Inflammatory macrophage treated with lipopolysaccharide for 4 hours (primary cell): ENCODE data around the gene CAPN3.

Experiments
- DNase-seq: peaks from one replicate; pipeline ENCODE4 v3.0.0-alpha.2; 2020

CAPN3 gene

DNA sequence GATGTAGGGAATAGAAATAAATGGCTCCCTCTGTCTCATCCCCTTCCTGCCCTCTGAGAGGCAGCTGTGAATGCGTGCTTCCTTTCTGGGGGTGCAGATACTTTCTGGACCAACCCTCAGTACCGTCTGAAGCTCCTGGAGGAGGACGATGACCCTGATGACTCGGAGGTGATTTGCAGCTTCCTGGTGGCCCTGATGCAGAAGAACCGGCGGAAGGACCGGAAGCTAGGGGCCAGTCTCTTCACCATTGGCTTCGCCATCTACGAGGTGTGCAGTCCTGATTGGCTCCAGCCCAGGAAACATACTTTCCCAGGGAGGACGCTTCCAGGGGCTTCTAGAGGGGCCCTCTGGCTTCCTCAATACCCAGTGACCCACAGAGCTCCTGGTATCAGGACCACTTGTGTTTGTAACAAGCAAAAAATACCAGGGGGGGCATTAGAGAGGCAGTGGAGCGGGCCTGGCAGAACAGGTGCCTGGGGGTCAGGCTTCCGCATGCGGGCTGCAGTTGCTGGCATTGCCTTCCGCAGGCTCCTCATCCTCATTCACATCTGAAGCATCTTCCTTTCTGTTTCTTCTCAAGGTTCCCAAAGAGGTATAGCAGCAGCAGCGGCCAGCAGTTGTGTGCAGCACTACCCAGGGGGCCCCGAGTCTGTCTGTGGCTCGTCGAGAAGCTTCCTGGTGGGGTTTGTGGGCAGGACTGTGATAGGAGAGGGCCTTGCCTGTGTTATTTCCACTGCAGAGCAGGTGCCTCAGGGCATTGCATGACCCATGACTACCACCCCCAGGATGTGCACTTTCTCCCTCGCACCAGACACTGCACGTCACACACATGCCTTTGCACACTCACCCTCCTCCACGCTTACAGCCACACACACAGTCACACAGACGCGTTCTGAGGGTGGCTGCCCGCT lies 42.5 kb downstream of the CAPN3 start:
- no peak for DNase-seq

DNA sequence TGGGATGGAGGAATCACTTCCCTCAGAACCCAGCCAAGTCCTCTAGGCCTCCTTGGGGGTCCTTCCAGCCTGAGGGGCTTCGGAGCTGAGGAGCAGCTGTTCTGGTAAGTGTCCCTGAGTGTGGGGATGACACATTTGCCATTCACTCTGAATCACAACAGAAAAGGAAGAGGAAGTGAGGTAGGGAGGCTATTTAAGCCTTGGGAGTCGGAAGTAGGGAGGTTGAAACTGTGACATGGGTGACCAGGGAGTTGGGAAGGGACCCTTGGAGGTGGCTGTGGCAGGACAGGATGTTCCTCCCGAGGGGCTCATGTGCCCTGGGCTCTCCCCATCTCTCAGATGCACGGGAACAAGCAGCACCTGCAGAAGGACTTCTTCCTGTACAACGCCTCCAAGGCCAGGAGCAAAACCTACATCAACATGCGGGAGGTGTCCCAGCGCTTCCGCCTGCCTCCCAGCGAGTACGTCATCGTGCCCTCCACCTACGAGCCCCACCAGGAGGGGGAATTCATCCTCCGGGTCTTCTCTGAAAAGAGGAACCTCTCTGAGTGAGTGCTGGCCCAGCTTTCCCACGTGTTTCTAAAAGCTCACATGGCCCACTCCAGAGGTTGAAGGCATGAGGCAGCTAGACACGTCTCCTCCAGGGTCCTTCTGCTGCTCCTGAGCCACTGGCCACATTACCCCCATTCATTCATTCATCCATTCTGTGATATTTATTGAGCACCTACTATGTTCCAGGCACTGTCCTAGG lies 43.3 kb downstream of the CAPN3 start:
- peak; percentile 70 for DNase-seq

DNA sequence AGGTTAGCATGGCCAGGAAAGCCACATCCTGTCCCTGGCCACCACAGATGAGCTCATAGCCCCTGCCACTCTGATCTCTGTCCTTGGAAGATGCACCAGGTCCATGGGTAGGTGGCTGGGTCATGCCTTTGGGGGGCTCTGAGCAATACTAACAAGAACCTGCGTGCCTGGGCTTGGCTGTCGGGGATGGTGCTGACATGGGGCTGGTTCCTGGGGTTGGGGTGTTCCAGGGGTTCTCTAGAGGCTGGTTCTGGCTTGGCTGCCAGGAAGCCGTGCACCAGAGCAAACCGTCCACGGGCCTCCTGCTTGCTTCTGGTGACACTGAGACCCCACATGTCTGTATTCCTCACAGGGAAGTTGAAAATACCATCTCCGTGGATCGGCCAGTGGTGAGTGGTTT lies 44.1 kb downstream of the CAPN3 start:
- no peak for DNase-seq

DNA sequence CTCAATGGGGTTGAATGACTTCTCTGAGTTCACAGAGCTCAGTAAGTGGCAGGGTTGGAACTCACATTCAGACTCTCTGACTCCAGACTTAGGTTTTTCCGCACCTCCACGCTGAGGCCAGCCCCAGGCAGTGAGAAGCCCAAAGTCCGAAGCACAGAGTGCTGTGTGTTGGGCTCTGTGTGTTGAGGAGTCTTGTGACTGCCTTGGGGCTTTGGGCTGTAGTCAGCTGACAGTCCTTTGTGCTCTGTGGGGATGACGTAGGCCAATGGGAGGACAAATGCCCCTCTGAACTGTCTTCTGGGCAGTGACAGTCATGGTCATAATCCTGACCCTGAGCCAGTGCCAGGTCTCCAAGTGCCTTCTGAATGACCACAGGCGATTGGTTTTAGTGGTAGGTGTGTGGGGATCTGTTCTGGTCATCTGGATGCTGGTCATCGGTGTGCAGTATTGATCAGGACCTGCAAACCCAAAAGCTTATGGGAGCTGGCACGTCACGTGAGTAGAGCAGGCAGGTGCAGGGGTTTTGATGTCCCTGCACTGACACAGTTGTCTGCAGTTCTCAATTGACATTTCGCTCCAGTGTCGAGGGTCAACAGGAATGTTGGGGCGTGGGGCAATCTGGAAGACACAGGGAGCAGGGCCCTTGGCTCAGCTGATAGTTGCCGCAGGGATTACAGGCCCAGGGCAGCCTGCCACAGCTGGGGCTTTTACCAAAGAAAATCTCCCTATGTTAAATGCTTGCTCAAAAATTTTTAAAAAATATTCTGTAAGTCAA lies 45.3 kb downstream of the CAPN3 start:
- no peak for DNase-seq

DNA sequence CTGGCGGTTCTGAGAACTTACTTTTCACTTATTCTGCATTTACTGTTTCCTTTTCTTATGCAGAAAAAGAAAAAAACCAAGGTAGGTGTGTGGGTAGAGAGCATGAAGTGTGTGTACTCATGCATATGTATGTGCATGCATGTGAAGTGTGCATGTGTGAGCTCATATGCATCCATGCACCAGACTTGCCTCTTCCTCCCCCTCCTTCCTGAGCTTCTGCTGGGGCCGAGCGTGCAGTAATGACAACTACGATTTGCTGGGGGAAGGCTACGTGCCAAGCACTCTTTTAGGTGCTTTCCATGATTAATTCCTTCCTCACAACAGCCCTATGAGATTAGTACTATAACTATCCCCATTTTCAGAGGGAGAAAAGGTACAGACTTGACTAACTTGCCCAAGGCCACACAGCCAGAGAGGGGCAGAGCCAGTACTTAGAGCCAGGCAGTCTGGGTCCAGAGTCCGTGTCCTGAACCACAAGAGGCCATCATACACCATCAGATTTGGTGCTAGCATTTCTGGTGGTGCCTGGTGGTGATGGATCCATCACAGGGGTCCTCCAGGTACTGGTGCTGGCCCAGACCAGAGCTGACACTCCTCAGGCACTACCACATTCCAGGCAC lies 46.7 kb downstream of the CAPN3 start:
- no peak for DNase-seq

DNA sequence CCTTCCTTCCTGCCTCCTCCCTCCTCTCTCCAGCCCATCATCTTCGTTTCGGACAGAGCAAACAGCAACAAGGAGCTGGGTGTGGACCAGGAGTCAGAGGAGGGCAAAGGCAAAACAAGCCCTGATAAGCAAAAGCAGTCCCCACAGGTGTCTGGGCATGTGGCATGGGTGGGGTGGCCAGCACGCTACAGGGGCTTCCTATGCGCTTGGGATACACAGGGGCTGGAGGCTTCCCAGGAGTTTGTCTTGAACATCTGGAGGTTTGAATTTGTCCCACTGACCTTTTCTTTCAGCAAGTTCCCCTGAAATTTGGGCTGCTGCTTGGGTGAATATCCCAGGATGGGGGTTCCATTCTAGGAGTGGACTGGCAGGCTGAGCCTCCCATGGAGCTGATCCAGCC lies 48.9 kb downstream of the CAPN3 start:
- DNase-seq: no peak

DNA sequence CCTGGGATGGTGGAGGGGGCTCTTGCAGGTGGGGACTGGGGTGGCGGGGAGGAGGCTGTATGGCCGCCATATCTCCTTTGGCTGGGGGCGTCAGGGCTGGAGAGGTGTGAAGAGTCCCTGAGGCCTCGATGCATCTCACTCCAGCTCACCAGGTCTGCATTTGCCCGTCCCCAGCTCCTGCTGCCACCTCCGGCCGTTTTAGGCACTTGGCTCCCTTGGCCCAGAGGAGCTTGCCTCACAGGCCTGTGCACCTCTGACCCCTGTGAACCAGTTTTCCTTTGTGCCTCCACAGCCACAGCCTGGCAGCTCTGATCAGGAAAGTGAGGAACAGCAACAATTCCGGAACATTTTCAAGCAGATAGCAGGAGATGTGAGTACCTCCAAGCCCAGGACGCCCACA lies 49.7 kb downstream of the CAPN3 start:
- no peak for DNase-seq

DNA sequence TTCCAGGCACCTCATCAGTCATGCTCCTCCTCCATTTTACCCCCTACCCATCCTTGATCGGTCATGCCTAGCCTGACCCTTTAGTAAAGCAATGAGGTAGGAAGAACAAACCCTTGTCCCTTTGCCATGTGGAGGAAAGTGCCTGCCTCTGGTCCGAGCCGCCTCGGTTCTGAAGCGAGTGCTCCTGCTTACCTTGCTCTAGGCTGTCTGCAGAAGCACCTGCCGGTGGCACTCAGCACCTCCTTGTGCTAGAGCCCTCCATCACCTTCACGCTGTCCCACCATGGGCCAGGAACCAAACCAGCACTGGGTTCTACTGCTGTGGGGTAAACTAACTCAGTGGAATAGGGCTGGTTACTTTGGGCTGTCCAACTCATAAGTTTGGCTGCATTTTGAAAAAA lies 52.6 kb downstream of the CAPN3 start:
- DNase-seq: no peak

DNA sequence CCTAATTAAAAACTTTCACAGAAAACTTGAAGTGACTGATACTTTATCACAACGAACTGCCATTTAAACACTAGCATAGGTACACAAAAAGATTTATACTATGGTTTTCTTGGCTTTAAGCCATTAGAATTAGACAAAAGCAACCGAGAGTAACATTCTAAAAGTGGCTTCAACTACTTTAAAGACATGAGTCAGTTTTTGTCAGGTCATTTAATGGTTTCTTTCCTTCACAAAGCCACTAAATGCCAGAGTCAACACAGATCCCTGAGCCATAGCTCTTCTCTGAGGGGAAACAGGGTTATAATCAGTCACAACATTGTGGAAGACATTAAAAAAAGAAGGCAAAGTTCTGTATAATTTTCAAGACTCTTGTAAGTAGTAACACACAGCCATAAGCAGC lies 54.6 kb downstream of the CAPN3 start:
- DNase-seq: no peak

DNA sequence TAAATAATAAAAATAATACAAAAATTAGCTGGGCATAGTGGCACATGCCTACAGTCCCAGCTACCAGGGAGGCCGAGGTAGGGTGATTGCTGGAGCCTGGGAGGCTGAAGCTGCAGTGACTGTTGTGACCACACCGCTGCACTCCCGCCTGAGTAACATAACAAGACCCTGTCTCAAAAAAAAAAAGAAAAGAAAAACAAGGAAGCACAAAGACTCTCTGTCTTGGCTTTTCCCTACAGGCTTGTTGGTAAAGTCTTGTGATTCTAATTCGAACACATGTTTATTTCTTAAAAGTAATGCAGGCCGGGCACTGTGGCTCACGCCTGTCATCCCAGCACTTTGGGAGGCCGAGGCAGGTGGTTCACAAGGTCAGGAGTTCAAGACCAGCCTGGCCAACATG lies 60.1 kb downstream of the CAPN3 start:
- no peak for DNase-seq

DNA sequence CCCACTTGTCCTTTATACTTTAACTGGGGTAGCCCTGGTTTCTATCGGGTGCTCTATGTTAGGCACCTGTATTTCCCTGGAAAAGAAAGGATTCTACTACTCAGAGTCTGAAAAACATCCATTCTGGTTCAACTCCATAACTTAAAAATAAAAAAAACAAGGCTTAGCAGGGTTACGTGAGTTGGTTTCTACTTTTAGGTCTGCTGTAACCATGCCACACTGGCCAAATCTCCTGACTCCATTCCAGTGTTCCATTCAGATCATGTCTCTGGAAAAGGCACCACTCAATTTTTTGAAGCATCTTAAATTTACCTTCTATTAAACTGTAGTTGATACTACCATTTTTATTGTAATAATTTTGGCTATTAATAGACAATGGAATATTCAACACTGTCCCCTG lies 62.1 kb downstream of the CAPN3 start:
- DNase-seq: no peak

DNA sequence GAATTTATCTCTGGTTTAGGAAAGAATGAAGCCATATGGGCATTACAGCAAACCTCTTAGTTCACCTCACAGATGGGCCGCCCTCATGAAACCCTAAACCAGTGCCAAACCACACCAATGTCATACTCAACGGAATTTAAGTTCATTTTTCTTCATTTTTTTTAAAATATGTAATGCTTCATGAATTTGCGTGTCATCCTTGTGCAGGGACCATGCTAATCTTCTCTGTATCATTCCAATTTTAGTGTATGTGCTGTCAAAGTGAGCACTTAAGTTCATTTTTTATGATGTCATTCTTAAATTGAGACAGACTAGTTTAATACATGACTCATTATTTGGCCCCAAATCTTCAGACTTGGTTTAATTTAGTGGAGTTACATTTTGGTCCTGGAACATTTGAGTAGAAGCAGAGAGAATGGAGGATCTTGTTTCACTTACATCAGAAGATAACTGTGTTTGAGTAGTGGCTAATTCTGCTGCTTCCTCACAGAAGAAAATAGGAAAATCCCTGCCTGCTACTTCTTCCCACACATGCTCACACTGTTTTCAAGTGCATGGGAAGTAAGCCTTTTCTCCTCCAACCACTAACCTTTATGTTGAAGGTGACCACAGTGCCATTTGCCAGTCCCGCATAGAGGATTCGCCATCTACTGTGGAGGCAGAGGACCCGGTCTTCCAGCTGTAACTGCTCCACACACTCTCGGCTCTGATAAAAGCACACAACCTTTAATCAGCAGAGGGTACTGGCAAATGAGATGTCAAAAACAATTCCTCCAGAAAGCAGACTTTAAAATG lies 68.3 kb downstream of the CAPN3 start:
- peak; percentile 2 for DNase-seq

DNA sequence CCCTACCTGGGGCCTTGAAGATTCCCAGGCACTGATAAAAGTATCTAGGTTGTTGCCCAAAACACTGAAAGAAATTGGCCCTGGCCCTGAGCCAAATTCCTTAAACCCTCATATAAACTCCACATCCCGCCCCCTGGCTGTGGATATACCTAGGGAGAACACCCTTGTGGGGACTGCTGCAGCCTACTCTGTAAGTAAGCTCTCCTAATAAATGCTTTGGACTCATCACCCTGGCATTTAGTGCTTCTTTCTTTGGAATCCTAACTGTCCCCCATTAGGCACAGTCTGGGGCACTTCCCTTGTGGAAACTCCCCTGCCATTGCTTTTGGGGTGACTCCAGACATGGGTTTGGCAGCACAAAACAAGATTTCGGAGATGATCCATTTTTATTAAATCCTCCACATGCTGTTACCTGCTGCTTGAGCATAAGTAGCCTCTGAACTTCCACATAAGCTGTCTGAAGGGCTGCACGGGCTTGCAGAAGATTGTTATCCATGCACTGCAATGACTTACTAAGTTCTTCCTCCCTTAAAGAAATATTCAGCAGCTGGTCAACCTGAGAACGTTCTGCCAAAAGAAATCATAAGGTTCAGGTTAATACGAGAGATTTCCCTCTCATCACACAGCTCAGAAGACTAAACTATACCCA lies 85.2 kb downstream of the CAPN3 start:
- DNase-seq: no peak

DNA sequence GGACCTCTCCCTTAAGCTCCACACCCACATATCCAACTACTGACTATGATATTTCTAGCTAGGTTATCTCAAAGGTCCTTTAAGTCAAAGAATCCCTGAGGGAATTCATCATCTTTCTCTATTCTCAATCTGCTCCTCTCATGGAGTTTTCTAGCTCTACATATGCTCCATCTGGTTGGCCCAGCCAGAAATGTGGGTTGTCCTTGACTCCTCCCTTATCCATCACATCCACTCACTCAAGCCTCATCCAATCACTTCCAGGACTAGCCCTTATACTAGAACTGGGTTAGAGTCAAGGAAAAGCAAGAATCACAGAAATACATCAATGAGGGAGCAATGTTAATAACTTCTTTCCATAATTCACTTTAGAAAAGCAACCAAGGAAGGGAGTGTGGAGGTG lies 86.2 kb downstream of the CAPN3 start:
- no peak for DNase-seq

DNA sequence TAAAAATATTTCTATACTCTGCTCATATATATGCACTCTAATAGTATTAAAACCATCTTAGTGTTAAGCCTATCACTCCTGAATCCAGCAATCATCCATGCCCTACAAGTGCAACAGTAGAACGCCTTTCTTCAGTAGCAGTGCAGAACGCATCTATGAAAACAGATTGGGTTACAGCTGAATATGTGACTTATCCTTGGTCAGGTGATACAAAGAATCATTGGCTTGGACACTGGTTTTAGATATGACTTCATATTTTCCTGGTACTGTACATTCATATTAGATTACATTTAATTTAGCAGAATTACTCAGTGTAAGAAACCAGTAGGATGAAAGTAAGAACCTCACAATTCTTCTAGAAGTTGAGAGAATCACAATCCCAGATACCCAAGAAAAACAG lies 88.3 kb downstream of the CAPN3 start:
- no peak for DNase-seq

DNA sequence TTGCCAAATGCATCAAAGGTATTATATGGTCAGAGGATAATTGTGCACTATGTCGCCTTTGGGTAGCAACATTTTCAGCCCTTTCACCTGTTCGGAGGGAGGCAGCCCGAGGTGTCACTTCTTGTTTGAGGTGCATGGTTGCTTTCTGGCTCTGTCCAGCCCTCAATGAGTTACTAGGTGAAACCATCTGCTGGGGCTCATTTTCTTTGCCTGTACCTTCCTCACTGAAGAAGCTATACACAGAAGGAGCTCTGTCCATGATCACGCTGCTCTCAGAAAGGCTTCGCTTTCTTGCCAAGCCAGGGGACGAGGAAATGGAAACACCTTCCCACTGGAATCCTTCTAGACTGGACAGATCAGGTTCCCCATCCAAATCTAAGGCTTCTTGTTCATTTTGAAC lies 89.0 kb downstream of the CAPN3 start:
- DNase-seq: no peak

DNA sequence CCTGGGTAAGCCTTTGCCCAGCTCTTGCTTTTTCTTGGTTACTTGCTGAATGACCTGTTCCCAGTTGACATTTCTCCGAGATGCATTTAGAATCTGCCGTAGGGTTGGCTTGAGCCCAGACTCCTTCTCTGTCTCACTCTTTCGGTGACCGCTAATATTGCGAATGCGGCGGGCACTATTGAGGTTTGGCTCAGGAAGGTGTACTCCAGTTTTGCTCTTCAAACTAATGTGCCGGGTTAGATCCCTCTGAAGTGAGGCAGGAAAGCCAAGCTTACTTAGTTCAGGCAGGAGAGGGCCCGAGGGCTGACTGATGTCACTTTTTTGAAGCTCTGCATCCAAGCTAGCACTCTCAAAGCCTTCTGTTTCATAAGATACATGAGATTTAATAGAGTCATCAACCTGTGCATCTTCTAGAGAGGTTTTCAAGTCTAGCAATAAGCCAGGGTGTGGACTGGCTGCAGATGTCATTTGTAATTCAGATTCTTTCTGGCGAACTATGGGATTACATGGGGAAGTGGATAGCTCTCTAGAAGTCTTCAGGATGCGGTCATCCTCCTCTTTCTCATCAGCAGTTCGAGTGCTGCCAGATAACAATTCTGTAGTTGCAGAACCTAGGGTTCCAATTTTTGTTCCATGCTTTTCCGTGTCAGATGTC lies 90.6 kb downstream of the CAPN3 start:
- no peak for DNase-seq

DNA sequence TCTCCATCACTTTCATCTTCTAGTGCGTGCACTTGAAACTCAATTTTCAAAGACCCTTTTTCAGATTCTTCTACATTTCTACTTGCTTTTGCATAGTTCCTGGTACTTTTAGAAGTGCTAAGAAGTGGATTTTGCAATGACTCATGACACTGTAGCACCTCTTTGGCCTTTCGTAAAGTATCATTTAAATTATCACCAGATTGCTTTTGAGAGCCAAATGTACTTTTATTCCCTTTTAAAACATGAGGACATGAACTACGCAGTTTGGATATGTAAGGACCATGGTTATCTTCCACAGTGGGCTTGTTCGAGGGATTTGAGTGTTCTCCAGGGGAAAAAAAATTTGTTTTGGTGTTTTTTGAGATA lies 91.1 kb downstream of the CAPN3 start:
- no peak for DNase-seq

DNA sequence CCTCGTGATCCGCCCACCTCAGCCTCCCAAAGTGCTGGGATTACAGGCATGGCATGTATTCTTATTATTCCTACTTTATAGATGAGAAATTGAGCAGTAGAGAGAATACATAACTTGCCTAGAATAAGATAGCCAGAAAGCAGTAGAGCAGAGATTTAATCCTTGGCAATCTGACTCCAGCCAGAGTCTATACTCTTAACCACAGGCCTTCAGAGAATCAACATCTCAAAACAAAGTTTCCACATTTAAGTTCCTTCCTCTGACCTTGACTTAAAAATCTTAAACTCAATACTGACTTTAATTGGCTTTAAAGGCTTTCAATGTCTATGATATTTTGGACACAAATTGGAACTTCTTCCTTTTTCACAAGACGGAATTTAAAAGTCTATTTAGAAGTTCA lies 94.5 kb downstream of the CAPN3 start:
- no peak for DNase-seq

DNA sequence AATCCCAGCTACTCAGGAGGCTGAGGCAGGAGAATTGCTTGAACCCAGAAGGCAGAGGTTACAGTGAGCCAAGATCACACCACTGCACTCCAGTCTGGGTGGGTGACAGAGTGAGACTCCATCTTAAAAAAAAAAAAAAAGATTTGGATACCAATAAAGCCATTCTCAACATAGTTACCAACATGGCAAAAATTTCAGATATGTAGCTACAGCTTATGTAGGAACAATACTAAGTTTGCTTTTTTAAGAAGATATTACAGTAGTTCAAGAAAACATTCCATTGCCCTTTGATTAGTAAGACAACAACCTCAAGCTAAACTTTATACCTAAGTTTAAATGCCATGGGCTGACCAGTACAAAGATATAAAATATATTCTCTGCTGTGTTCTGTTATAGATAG lies 97.2 kb downstream of the CAPN3 start:
- no peak for DNase-seq

DNA sequence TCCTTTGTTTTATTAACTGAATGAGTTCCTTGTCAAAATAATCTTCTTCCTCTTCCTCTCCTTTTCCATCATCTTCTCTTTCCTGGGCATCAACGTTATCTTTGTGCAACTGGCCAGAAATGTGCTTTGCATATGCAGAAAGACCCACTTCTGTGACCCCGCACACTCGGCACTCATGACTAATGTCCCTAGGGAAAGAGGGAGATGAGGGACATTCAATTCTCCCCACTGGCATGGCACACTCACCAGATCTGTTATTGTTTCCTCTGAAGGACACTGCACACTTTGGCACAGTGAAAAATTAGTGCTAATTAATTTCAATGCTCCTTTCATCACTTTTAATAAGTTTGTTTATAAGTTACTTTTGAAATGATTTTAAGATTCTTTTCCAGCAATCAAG lies 97.7 kb downstream of the CAPN3 start:
- no peak for DNase-seq
